A673 (cell line): ENCODE data around the gene TRAPPC2L. TPM values are rescaled to one million over a fixed set of nuclear protein-coding genes. Genes with fewer than 3 reads are reported as not detected.

Experiments
- BruUV-seq: library from RNA; stranded (reverse); fragments of 400-500 nt; replicated peaks from 2 replicates; lab custom pipeline; 2021; lab: Mats Ljungman, UMichigan
- CTCF ChIA-PET: fragments of 300-600 bp; sonication (Branson Sonifier 250); formaldehyde crosslinking; loops from one replicate; lab custom pipeline; 2022; ENCODE audit warnings: antibody characterized with exemption; lab: Charles Lee
- POLR2A ChIA-PET: fragments of 300-600 bp; sonication (Branson Sonifier 250); formaldehyde crosslinking; loops from one replicate; lab custom pipeline; 2022; ENCODE audit warnings: antibody characterized with exemption; ENCODE audit not compliant: low non-redundant PET; lab: Charles Lee
- DNase-seq: peaks from one replicate; pipeline ENCODE4 v3.0.0-alpha.2; 2015; ENCODE audit warnings: low spot score
- H3K27ac ChIP-seq: fragments of 200-600 bp; sonication (generic); 2 replicates; pipeline ENCODE4 v1.5.1; 2016; ENCODE audit warnings: mixed run types, low read depth, mild to moderate bottlenecking, mixed read lengths, antibody characterized with exemption, low read length; ENCODE audit not compliant: poor library complexity, severe bottlenecking
- H3K27me3 ChIP-seq: fragments of 200-600 bp; sonication (generic); replicated peaks from 2 replicates; pipeline ENCODE4 v1.6.1; 2017; ENCODE audit warnings: mixed run types, low read depth, mild to moderate bottlenecking, mixed read lengths, antibody characterized with exemption, low read length; ENCODE audit not compliant: insufficient read depth, poor library complexity
- H3K36me3 ChIP-seq: fragments of 200-600 bp; sonication (generic); 2 replicates; pipeline ENCODE4 v1.6.1; 2016; ENCODE audit warnings: mixed run types, mild to moderate bottlenecking, mixed read lengths, antibody characterized with exemption, low read length; ENCODE audit not compliant: insufficient read depth, poor library complexity, severe bottlenecking
- H3K4me1 ChIP-seq: fragments of 200-600 bp; sonication (generic); 2 replicates; pipeline ENCODE4 v1.6.1; 2017; ENCODE audit warnings: mixed run types, mild to moderate bottlenecking, mixed read lengths, antibody characterized with exemption, low read length; ENCODE audit not compliant: insufficient read depth, poor library complexity, severe bottlenecking
- H3K4me3 ChIP-seq: fragments of 200-600 bp; sonication (generic); 2 replicates; pipeline ENCODE4 v1.5.1; 2016; ENCODE audit warnings: low read depth, mixed run types, mild to moderate bottlenecking, mixed read lengths, low read length; ENCODE audit not compliant: poor library complexity, severe bottlenecking
- H3K9me3 ChIP-seq: fragments of 200-600 bp; sonication (generic); 2 replicates; pipeline ENCODE4 v1.6.1; 2016; ENCODE audit warnings: mixed run types, low read depth, mild to moderate bottlenecking, mixed read lengths, antibody characterized with exemption, low read length; ENCODE audit not compliant: poor library complexity, severe bottlenecking
- CTCF ChIP-seq: fragments of 300-800, 200-600 bp; sonication (generic); conservative IDR thresholded peaks from 2 replicates; pipeline ENCODE4 v1.5.1; 2017; ENCODE audit warnings: low read depth, mild to moderate bottlenecking, antibody characterized with exemption, low read length, moderate library complexity, mixed read lengths
- EZH2 ChIP-seq: fragments of 200-600 bp; sonication (generic); IDR thresholded peaks from 2 replicates; pipeline ENCODE4 v1.6.1; 2017; ENCODE audit warnings: borderline replicate concordance, low read depth, mild to moderate bottlenecking, mixed read lengths, antibody characterized with exemption, low read length; ENCODE audit not compliant: poor library complexity, severe bottlenecking
- intact Hi-C: fragments of 100-400 bp; cut with micrococcal nuclease; formaldehyde crosslinking; loops from one replicate; pipeline ENCODE4 v1.10.0; 2022; ENCODE audit not compliant: unreplicated experiment
- total RNA-seq: library from RNA; stranded (reverse); gene quantifications from 2 replicates; pipeline ENCODE4 v1.2.3, GENCODE V29; 2021

The TRAPPC2L gene
- total RNA-seq, 1 experiment from 2014 or later: 98.6 TPM

- ChIA-PET POLR2A (no interaction called here), CTCF (no interaction called here)
- Histone ChIP-seq H3K27ac (no peak overlapping the region), H3K4me3 (no peak overlapping the region), H3K9me3 (no peaks in the 10 kb centered on the region), H3K36me3 (no peaks in the 10 kb centered on the region), H3K4me1 (no peaks in the 10 kb centered on the region), H3K27me3 (no peaks in the 10 kb centered on the region)
- no peak for TF ChIP-seq EZH2
- TF ChIP-seq CTCF: no peak
- BruUV-seq: no TSS peak
- DNase-seq: no peak
- intact Hi-C loops: no loop called here
Measured at GRCh38 chr16:88824256-88825077, 32.5 kb upstream of the TRAPPC2L start.

- no peaks in the 10 kb centered on the region for H3K36me3 ChIP-seq
- CTCF ChIA-PET: no interaction called here
- POLR2A ChIA-PET: no interaction called here
- no peak overlapping the region for H3K4me3 ChIP-seq
- H3K27me3 ChIP-seq: no peaks in the 10 kb centered on the region
- DNase-seq: no peak
- TF ChIP-seq CTCF (no peak), EZH2 (no peak)
- no peaks in the 10 kb centered on the region for H3K9me3 ChIP-seq
- intact Hi-C loops: no loop called here
- no peaks in the 10 kb centered on the region for H3K4me1 ChIP-seq
- no peak overlapping the region for H3K27ac ChIP-seq
- BruUV-seq: no TSS peak
Measured at GRCh38 chr16:88825146-88825545, 31.8 kb upstream of the TRAPPC2L start.

- intact Hi-C loops: no loop called here
- POLR2A ChIA-PET: no interaction called here
- H3K27ac ChIP-seq: no peak overlapping the region
- no peaks in the 10 kb centered on the region for H3K36me3 ChIP-seq
- no peaks in the 10 kb centered on the region for H3K4me1 ChIP-seq
- no peaks in the 10 kb centered on the region for H3K9me3 ChIP-seq
- no peak overlapping the region for H3K4me3 ChIP-seq
- DNase-seq: no peak
- no peaks in the 10 kb centered on the region for H3K27me3 ChIP-seq
- TF ChIP-seq EZH2: no peak
- no peak for TF ChIP-seq CTCF
- CTCF ChIA-PET: no interaction called here
- no TSS peak for BruUV-seq
Measured at GRCh38 chr16:88826070-88826840, 30.7 kb upstream of the TRAPPC2L start.
